A673 (cell line): Measurements from ENCODE around the gene UTP25.

Experiments
- EZH2 ChIP-seq: fragments of 200-600 bp; sonication (generic); IDR thresholded peaks from 2 replicates; pipeline ENCODE4 v1.6.1; 2017; ENCODE audit warnings: borderline replicate concordance, low read depth, mild to moderate bottlenecking, mixed read lengths, antibody characterized with exemption, low read length; ENCODE audit not compliant: poor library complexity, severe bottlenecking
- TF ChIP-seq, protein P1 (sequence below): fragments of 300-800, 200-600 bp; sonication (generic); conservative IDR thresholded peaks from 2 replicates; pipeline ENCODE4 v1.5.1; 2017; ENCODE audit warnings: low read depth, mild to moderate bottlenecking, antibody characterized with exemption, low read length, moderate library complexity, mixed read lengths

DNA sequence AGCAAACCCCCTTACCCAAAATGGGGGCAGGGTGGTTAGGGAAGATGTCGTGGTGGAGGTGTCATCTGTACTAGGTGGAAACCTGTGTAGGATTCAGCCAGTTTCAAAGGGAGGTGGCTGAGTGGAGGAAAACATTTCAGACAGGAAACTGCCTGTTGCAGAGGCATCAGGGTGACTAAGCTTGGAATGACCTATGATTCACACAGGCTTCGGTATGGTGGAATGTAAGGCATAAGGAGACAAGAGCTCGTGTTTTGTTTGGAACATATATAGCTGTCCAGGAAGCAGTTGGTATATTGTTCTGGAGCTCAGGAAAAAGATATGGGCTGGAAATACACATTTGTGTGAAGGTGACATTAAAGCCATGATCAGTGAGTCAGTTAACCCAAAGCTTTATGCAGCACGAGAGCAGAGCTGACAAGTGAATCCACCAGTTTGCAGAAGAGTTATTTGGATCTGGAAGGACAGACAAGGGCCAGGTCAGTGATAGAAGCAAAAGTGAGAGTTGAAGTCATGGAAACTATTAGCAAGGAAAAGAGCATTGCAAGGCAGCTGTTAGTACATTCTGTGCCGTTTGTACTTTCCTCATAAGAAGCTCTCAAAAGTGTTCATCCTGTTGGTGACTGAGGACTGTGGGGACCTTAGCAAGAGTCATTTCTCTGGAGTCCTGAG, 12.2 kb downstream of the UTP25 start:
- no peak for TF ChIP-seq EZH2
- TF ChIP-seq, protein P1, sequence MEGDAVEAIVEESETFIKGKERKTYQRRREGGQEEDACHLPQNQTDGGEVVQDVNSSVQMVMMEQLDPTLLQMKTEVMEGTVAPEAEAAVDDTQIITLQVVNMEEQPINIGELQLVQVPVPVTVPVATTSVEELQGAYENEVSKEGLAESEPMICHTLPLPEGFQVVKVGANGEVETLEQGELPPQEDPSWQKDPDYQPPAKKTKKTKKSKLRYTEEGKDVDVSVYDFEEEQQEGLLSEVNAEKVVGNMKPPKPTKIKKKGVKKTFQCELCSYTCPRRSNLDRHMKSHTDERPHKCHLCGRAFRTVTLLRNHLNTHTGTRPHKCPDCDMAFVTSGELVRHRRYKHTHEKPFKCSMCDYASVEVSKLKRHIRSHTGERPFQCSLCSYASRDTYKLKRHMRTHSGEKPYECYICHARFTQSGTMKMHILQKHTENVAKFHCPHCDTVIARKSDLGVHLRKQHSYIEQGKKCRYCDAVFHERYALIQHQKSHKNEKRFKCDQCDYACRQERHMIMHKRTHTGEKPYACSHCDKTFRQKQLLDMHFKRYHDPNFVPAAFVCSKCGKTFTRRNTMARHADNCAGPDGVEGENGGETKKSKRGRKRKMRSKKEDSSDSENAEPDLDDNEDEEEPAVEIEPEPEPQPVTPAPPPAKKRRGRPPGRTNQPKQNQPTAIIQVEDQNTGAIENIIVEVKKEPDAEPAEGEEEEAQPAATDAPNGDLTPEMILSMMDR, result no peak
